GM12878 (cell line): ENCODE results near the gene NME7.

Experiments
- ATF3 ChIP-seq: IDR thresholded peaks from 2 replicates; pipeline ENCODE4 v1.6.1; 2011; ENCODE audit warnings: low read depth, mild to moderate bottlenecking, low read length, moderate library complexity, borderline replicate concordance; ENCODE audit errors: extremely low read depth
- CTCF ChIP-seq, 3 experiments: IDR thresholded peaks in 2 of 3; conservative IDR thresholded peaks in 1 of 3; 2 replicates each; pipeline ENCODE4 v1.5.1; 2011; ENCODE audit warnings: low read depth in 3 of 3, low read length in 3 of 3, mild to moderate bottlenecking in 3 of 3, control low read depth in 2 of 3, moderate library complexity in 2 of 3, inconsistent platforms in 1 of 3, mixed read lengths in 1 of 3; ENCODE audit not compliant: control insufficient read depth in 2 of 3, insufficient read depth in 1 of 3; ENCODE audit errors: extremely low read depth in 1 of 3
- EED ChIP-seq: sonication (generic); IDR thresholded peaks from 2 replicates; pipeline ENCODE4 v1.6.1; 2016; ENCODE audit warnings: antibody characterized with exemption, low read depth
- ESRRA ChIP-seq: IDR thresholded peaks from 2 replicates; pipeline ENCODE4 v1.6.1; 2012; ENCODE audit warnings: mild to moderate bottlenecking, low read length, improper control_type of control experiment
- EZH2 ChIP-seq: IDR thresholded peaks from 2 replicates; pipeline ENCODE4 v1.6.1; 2012; ENCODE audit warnings: low read depth, mild to moderate bottlenecking, control low read depth, inconsistent platforms, low read length, borderline replicate concordance; ENCODE audit not compliant: control insufficient read depth
- LARP7 ChIP-seq: fragments of 450-650 bp; IDR thresholded peaks from 2 replicates; pipeline ENCODE4 v1.6.1; 2017; ENCODE audit warnings: mild to moderate bottlenecking
- MEF2A ChIP-seq: IDR thresholded peaks from 2 replicates; pipeline ENCODE4 v1.6.1; 2011; ENCODE audit warnings: low read depth, mild to moderate bottlenecking, low read length, moderate library complexity; ENCODE audit not compliant: insufficient read depth
- PAX8 ChIP-seq: fragments of 450-650 bp; IDR thresholded peaks from 2 replicates; pipeline ENCODE4 v1.6.1; 2017; ENCODE audit warnings: mild to moderate bottlenecking, moderate library complexity
- PKNOX1 ChIP-seq: fragments of 450-650 bp; IDR thresholded peaks from 2 replicates; pipeline ENCODE4 v1.6.1; 2016; ENCODE audit warnings: mild to moderate bottlenecking
- POLR2AphosphoS5 ChIP-seq: IDR thresholded peaks from 2 replicates; pipeline ENCODE4 v1.6.1; 2011; ENCODE audit warnings: mild to moderate bottlenecking, low read length, inconsistent platforms
- RFX5 ChIP-seq: IDR thresholded peaks from 2 replicates; pipeline ENCODE4 v1.6.1; 2011; ENCODE audit warnings: low read depth, low read length, improper control_type of control experiment
- SP1 ChIP-seq: IDR thresholded peaks from one replicate; pipeline ENCODE4 v1.6.1; 2011; ENCODE audit warnings: low read depth, low read length
- SPI1 ChIP-seq: IDR thresholded peaks from 2 replicates; pipeline ENCODE4 v1.6.1; 2011; ENCODE audit warnings: low read depth, mild to moderate bottlenecking, low read length, moderate library complexity, borderline replicate concordance; ENCODE audit not compliant: insufficient read depth

- TF ChIP-seq EZH2, result no peak
- no peak for TF ChIP-seq RFX5
- peak in 2 of 3 experiments; percentile 30 to 58; a peak in 3 of 6 replicates for TF ChIP-seq CTCF (IDR thresholded peaks at IDR 0.05 in 2 of 3, conservative IDR thresholded peaks at IDR 0.05 in 1 of 3; ENCODE audit: control insufficient read depth in 2 of 3, extremely low read depth in 1 of 3, insufficient read depth in 1 of 3, low read depth in 3 of 3, low read length in 3 of 3)
- TF ChIP-seq EED, result no peak
- no peak for TF ChIP-seq POLR2AphosphoS5
- TF ChIP-seq ATF3, result no peak
- no peak for TF ChIP-seq MEF2A
- TF ChIP-seq ESRRA, result no peak
- no peak for TF ChIP-seq SPI1
- TF ChIP-seq PKNOX1, result no peak
- no peak for TF ChIP-seq PAX8
- TF ChIP-seq SP1, result no peak
- no peak for TF ChIP-seq LARP7
These were observed 233.6 kb downstream of the NME7 start for GRCh38 chr1:169133801-169134502.
